Muscle of arm (tissue), 12 donors: ENCODE measurements around the gene DSTN. TPM values are rescaled to one million over a fixed set of nuclear protein-coding genes. Genes with fewer than 3 reads are reported as not detected.

ENCODE experiments used
- DNase-seq: peaks from one replicate; pipeline ENCODE4 v3.0.0-alpha.2; 2013
- polyA plus RNA-seq, 12 donors: library from polyadenylated mRNA; unstranded; fragments of 120-200 nt; gene quantifications; one replicate each; pipeline ENCODE4 v1.2.1, GENCODE V29; 2013; ENCODE audit not compliant: insufficient read length in 12 of 12

The DSTN gene
- polyA plus RNA-seq, 12 donors: 231 to 323 (median 284) TPM; not detected in 1

- DNase-seq: no peak
Observed at GRCh38 chr20:17572034-17572638, 2.3 kb downstream of the DSTN start.

GRCh38 chr20:17573463-17573862 lies 3.6 kb downstream of the DSTN start:
- DNase-seq: no peak

- DNase-seq: no peak
Observed at GRCh38 chr20:17576215-17576614, 6.3 kb downstream of the DSTN start.

GRCh38 chr20:17579369-17580039 lies 9.6 kb downstream of the DSTN start:
- DNase-seq: no peak

GRCh38 chr20:17580895-17581294 lies 11.0 kb downstream of the DSTN start:
- no peak for DNase-seq

- no peak for DNase-seq
Observed at GRCh38 chr20:17583126-17583525, 13.3 kb downstream of the DSTN start.

- DNase-seq: no peak
Observed at GRCh38 chr20:17584689-17585088, 14.8 kb downstream of the DSTN start.

- no peak for DNase-seq
Observed at GRCh38 chr20:17586250-17586649, 16.4 kb downstream of the DSTN start.

- no peak for DNase-seq
Observed at GRCh38 chr20:17587148-17587547, 17.3 kb downstream of the DSTN start.

- no peak for DNase-seq
Observed at GRCh38 chr20:17587824-17588223, 17.9 kb downstream of the DSTN start.

- no peak for DNase-seq
Observed at GRCh38 chr20:17589161-17589834, 19.4 kb downstream of the DSTN start.

GRCh38 chr20:17590245-17590644 lies 20.4 kb downstream of the DSTN start:
- no peak for DNase-seq

- no peak for DNase-seq
Observed at GRCh38 chr20:17593902-17594301, 24.0 kb downstream of the DSTN start.

GRCh38 chr20:17594443-17594842 lies 24.6 kb downstream of the DSTN start:
- peak; percentile 74 for DNase-seq

- no peak for DNase-seq
Observed at GRCh38 chr20:17595856-17596255, 26.0 kb downstream of the DSTN start.

- DNase-seq: no peak
Observed at GRCh38 chr20:17598013-17598550, 28.2 kb downstream of the DSTN start.

- DNase-seq: no peak
Observed at GRCh38 chr20:17601957-17602356, 32.1 kb downstream of the DSTN start.

- no peak for DNase-seq
Observed at GRCh38 chr20:17602493-17602892, 32.6 kb downstream of the DSTN start.

GRCh38 chr20:17605131-17605660 lies 35.3 kb downstream of the DSTN start:
- DNase-seq: no peak

GRCh38 chr20:17606001-17606400 lies 36.1 kb downstream of the DSTN start:
- DNase-seq: no peak

- DNase-seq: no peak
Observed at GRCh38 chr20:17608701-17609497, 39.0 kb downstream of the DSTN start.
